K562 (cell line): ENCODE measurements around the gene DUSP9. TPM values are rescaled to one million over a fixed set of nuclear protein-coding genes. Genes with fewer than 3 reads are reported as not detected.

Experiments used
- ATAC-seq: fragments of 200-7000 bp; cut with Tn5 transposase; 3 replicates; pipeline ENCODE4 v1.9.1; 2020; ENCODE audit warnings: moderate library complexity
- BruUV-seq: library from RNA; stranded (reverse); fragments of 400-500 nt; replicated peaks from 2 replicates; lab custom pipeline; 2021; lab: Mats Ljungman, UMichigan
- CTCF ChIA-PET: fragments of 300-600 bp; formaldehyde crosslinking; extraction: SDS; loops from one replicate; lab custom pipeline; 2021; ENCODE audit warnings: low intra/inter-chr PET ratio; lab: Yijun Ruan, JAX
- POLR2A ChIA-PET: fragments of 300-600, 350-650 bp; sonication (Branson Sonifier 250); formaldehyde crosslinking; extraction: SDS; loops from one replicate; lab custom pipeline; 2021; ENCODE audit warnings: antibody characterized with exemption, inconsistent platforms; lab: Yijun Ruan, JAX
- DNase-seq, 4 experiments: peaks; one replicate each; pipeline versions ENCODE4 v3.0.0 to v3.0.0-alpha.2; 2011 to 2018; ENCODE audit warnings: low spot score in 3 of 4, mixed read lengths in 3 of 4; ENCODE audit errors: extremely low read depth in 1 of 4
- FAIRE-seq: peaks from 2 replicates; lab custom pipeline; 2011; peaks lifted over from hg19 to GRCh38; lab: Jason Lieb, UNC
- H2AFZ ChIP-seq: 2 replicates; pipeline ENCODE4 v1.6.0; 2011; ENCODE audit warnings: low read depth, low read length, control low read depth, inconsistent platforms
- H3K27ac ChIP-seq: fragments of 200-600 bp; 3 replicates; pipeline ENCODE4 v1.8.0; 2011; ENCODE audit warnings: low read depth, mild to moderate bottlenecking, control low read depth, inconsistent platforms, low read length, moderate library complexity, mixed read lengths; ENCODE audit errors: extremely low read depth
- H3K27me3 ChIP-seq, 2 experiments: fragments of 300-600 bp in 1 of 2; 2 replicates in 1 of 2; 3 replicates in 1 of 2; pipeline versions ENCODE4 v1.6.0 to v1.8.0; 2011; ENCODE audit warnings: inconsistent platforms in 2 of 2, low read length in 2 of 2, mild to moderate bottlenecking in 1 of 2, mixed read lengths in 1 of 2, moderate library complexity in 1 of 2; ENCODE audit not compliant: control insufficient read depth in 2 of 2, insufficient read depth in 2 of 2
- H3K36me3 ChIP-seq: fragments of 300-600 bp; 3 replicates; pipeline ENCODE4 v1.8.0; 2011; ENCODE audit warnings: mild to moderate bottlenecking, low read length, inconsistent platforms; ENCODE audit not compliant: control insufficient read depth, insufficient read depth
- H3K4me1 ChIP-seq, 2 experiments: fragments of 200-600 bp in 1 of 2; replicated peaks in 1 of 2; 2 replicates in 1 of 2; 3 replicates in 1 of 2; pipeline versions ENCODE4 v1.5.1 to v1.8.0; 2011; ENCODE audit warnings: inconsistent platforms in 2 of 2, low read length in 2 of 2, mild to moderate bottlenecking in 1 of 2, mixed read lengths in 1 of 2, moderate library complexity in 1 of 2; ENCODE audit not compliant: control insufficient read depth in 2 of 2, insufficient read depth in 2 of 2
- H3K4me2 ChIP-seq: 2 replicates; pipeline ENCODE4 v1.6.1; 2011; ENCODE audit warnings: low read length, control low read depth, inconsistent platforms, mixed read lengths; ENCODE audit not compliant: insufficient read depth
- H3K4me3 ChIP-seq: fragments of 200-600 bp; sonication (generic), shearing (Covaris generic); 2 replicates; pipeline ENCODE4 v1.5.1; 2016; ENCODE audit warnings: control low read depth, inconsistent platforms
- H3K79me2 ChIP-seq: fragments of 200-600 bp; 3 replicates; pipeline ENCODE4 v1.8.0; 2011; ENCODE audit warnings: low read length, inconsistent platforms; ENCODE audit not compliant: control insufficient read depth, insufficient read depth
- H3K9ac ChIP-seq, 2 experiments: 2 replicates each; pipeline versions ENCODE4 v1.6.0 to v1.6.1; 2011; ENCODE audit warnings: low read depth in 2 of 2, low read length in 2 of 2, control low read depth in 1 of 2, inconsistent platforms in 1 of 2, mild to moderate bottlenecking in 1 of 2, mixed read lengths in 1 of 2; ENCODE audit not compliant: insufficient read depth in 1 of 2
- H3K9me1 ChIP-seq: one replicate; pipeline ENCODE4 v1.6.0; 2011; ENCODE audit warnings: inconsistent platforms, mild to moderate bottlenecking, low read length, moderate library complexity; ENCODE audit not compliant: control insufficient read depth, insufficient read depth
- H3K9me3 ChIP-seq: replicated peaks from 2 replicates; pipeline ENCODE4 v1.5.1; 2011; ENCODE audit warnings: low read depth, low read length, inconsistent platforms; ENCODE audit not compliant: control insufficient read depth, insufficient read depth
- H4K20me1 ChIP-seq: replicated peaks from 2 replicates; pipeline ENCODE4 v1.6.1; 2011; ENCODE audit warnings: low read length, inconsistent platforms, mixed read lengths; ENCODE audit not compliant: control insufficient read depth, insufficient read depth
- DMBX1 ChIP-seq: fragments of 250-450 bp; sonication (Bioruptor Pico); IDR thresholded peaks from 2 replicates; pipeline ENCODE4 v1.8.0; 2022; ENCODE audit warnings: inconsistent platforms, mild to moderate bottlenecking, moderate library complexity, borderline replicate concordance
- ETV1 ChIP-seq: fragments of 450-650 bp; conservative IDR thresholded peaks from 2 replicates; pipeline ENCODE4 v1.6.1; 2016; ENCODE audit warnings: missing genetic modification characterization, control low read depth, low read depth, missing compliant biosample characterization
- HINFP ChIP-seq: fragments of 450-650 bp; conservative IDR thresholded peaks from 2 replicates; pipeline ENCODE4 v1.6.1; 2016; ENCODE audit warnings: missing genetic modification characterization, low read depth, mild to moderate bottlenecking, control low read depth, missing compliant biosample characterization
- NRF1 ChIP-seq, 2 experiments: fragments of 450-650 bp; IDR thresholded peaks in 1 of 2; conservative IDR thresholded peaks in 1 of 2; 2 replicates each; pipeline ENCODE4 v1.6.1; 2014; ENCODE audit warnings: mild to moderate bottlenecking in 2 of 2
- TFAP4 ChIP-seq: sonication (generic); formaldehyde crosslinking; IDR thresholded peaks from 2 replicates; pipeline ENCODE4 v1.8.0; 2022; ENCODE audit warnings: missing genetic modification reagents, mild to moderate bottlenecking, moderate library complexity, borderline replicate concordance
- XRCC3 ChIP-seq: fragments of 450-650 bp; IDR thresholded peaks from 2 replicates; pipeline ENCODE4 v1.6.1; 2017; ENCODE audit warnings: mild to moderate bottlenecking, moderate library complexity
- ZNF184 ChIP-seq: sonication (generic); formaldehyde crosslinking; IDR thresholded peaks from 2 replicates; pipeline ENCODE4 v1.5.0; 2020; ENCODE audit warnings: missing genetic modification reagents
- ZNF217 ChIP-seq: sonication (generic); formaldehyde crosslinking; IDR thresholded peaks from 2 replicates; pipeline ENCODE4 v1.8.0; 2022; ENCODE audit warnings: mild to moderate bottlenecking, missing genetic modification reagents
- ZNF740 ChIP-seq, 3 experiments: fragments of 200-800 bp in 1 of 3; sonication (Bioruptor generic) in 1 of 3; sonication (generic) in 1 of 3; formaldehyde crosslinking in 1 of 3; IDR thresholded peaks; 2 replicates each; pipeline versions ENCODE4 v1.6.1 to v1.8.0; 2016 to 2022; ENCODE audit warnings: mild to moderate bottlenecking in 2 of 3, missing compliant biosample characterization in 2 of 3, missing genetic modification characterization in 2 of 3, missing genetic modification reagents in 1 of 3
- ZNF75A ChIP-seq: fragments of 450-650 bp; formaldehyde crosslinking; IDR thresholded peaks from 2 replicates; pipeline ENCODE4 v1.4.0; 2020; ENCODE audit warnings: mild to moderate bottlenecking
- WGBS: fragments of 100-300 bp; shearing (Covaris generic); methylation state at CpG from one replicate; pipeline ENCODE4 v1.1.6; 2016; ENCODE audit warnings: low coverage, mixed read lengths; ENCODE audit not compliant: insufficient coverage; ENCODE audit errors: missing lambda C conversion rate; 5-methylcytosine and 5-hydroxymethylcytosine counted together
- in situ Hi-C: fragments of 300-500 bp; cut with MboI; formaldehyde crosslinking; loops from 4 replicates; pipeline ENCODE4 v1.15.0; 2018; ENCODE audit warnings: inconsistent platforms, mixed read lengths
- intact Hi-C: fragments of 100-400 bp; cut with micrococcal nuclease; formaldehyde crosslinking; loops from 2 replicates; pipeline ENCODE4 v1.14.2; 2022
- polyA plus RNA-seq, 8 experiments: library from polyadenylated mRNA; depleted of rRNA in 4 of 8; stranded (reverse) in 5 of 8; unstranded in 3 of 8; fragments of >200 nt; fragmentation: Nextera tagmentation in 2 of 8; fragmentation: Illumina TruSeq in 1 of 8; extraction: Ambion mirVana in 2 of 8; extraction: Trizol in 1 of 8; gene quantifications; 2 replicates each; pipeline versions ENCODE4 v1.2.1 to v1.2.3, GENCODE V29; 2011 to 2014; ENCODE audit warnings: inconsistent platforms in 1 of 8, missing spikeins in 1 of 8
- total RNA-seq, 7 experiments: library from RNA; depleted of rRNA in 6 of 7; stranded (reverse); fragments of >200 nt in 6 of 7; fragmentation: Illumina TruSeq in 2 of 7; extraction: Trizol in 2 of 7; gene quantifications; 2 replicates each; pipeline versions ENCODE4 v1.2.1 to v1.2.3, GENCODE V29; 2011 to 2021; ENCODE audit warnings: low replicate concordance in 1 of 7
- TF ChIP-seq, protein P1 (sequence below): IDR thresholded peaks from 2 replicates; pipeline ENCODE4 v1.6.1; 2011; ENCODE audit not compliant: insufficient read length; ENCODE audit errors: extremely low read depth

Gene DUSP9
- total and polyA plus RNA-seq, 9 of the 15 experiments (the other 6 are each of a cell fraction or from before 2014, with no cell fraction given), result 0.11 to 14.1 (median 5.5) TPM

- TF ChIP-seq XRCC3 (no peak), TFAP4 (peak; percentile 53; the same call in 1 of the 2 replicates), DMBX1 (CRISPR knock-in tag) (no peak), ZNF740 (CRISPR knock-in tag; IDR thresholded peaks at IDR 0.05) (peak; percentile 81), ZNF740 (tag; IDR thresholded peaks at IDR 0.05) (no peak), ZNF217 (no peak)
These were observed 36.8 kb upstream of the DUSP9 start (continued) for GRCh38 chrX:153609917-153610835.

GRCh38 chrX:153610836-153611213 lies 36.2 kb upstream of the DUSP9 start:
- H3K9me3 ChIP-seq, result no peaks in the 10 kb centered on the region
- H3K27ac ChIP-seq, result no peak overlapping the region
- peaks cover 0 to 19% of the 10 kb centered on the region in 2 experiments; a peak in 2 of 5 replicates for H3K4me1 ChIP-seq
- intact Hi-C loops (loop anchor here (1.0 to 5.0 kb wide), 3 partner anchors 36 to 98 kb away; partner anchors contain the start of gene DUSP9), in situ Hi-C loops (loop anchor here (5.0 kb wide), 1 partner anchor 56 kb away; no protein-coding TSS in a partner anchor)
- no peak overlapping the region for H3K4me3 ChIP-seq
- H3K4me2 ChIP-seq, result no peak overlapping the region
- no peak; the same call in 1 of the 3 replicates for ATAC-seq
- WGBS, result 51% methylated on average over 6 of the region's 9 CpGs
- H4K20me1 ChIP-seq, result no peaks in the 10 kb centered on the region
- no TSS peak for BruUV-seq
- peaks cover 22 to 45% of the 10 kb centered on the region in 2 experiments for H3K27me3 ChIP-seq
- no peaks in the 10 kb centered on the region for H3K79me2 ChIP-seq
- H3K9me1 ChIP-seq, result no peaks in the 10 kb centered on the region
- no peak for DNase-seq
- POLR2A ChIA-PET, result no interaction called here
- CTCF ChIA-PET, result interaction anchor here (1.2 kb wide), 2 partner anchors 39 to 57 kb away, joined by 3 to 4 read pairs; no protein-coding TSS in a partner anchor
- peak overlapping the region; percentile 48 for H2AFZ ChIP-seq
- no peak for FAIRE-seq
- 0 out of 4 replicates have a peak overlapping the region, but pooled peaks of 1 of the 2 experiments have one; percentile 10 for H3K9ac ChIP-seq
- no peaks in the 10 kb centered on the region for H3K36me3 ChIP-seq
- TF ChIP-seq ZNF75A, result no peak
- no peak for TF ChIP-seq ZNF184 (CRISPR knock-in tag)
- TF ChIP-seq, protein P1, sequence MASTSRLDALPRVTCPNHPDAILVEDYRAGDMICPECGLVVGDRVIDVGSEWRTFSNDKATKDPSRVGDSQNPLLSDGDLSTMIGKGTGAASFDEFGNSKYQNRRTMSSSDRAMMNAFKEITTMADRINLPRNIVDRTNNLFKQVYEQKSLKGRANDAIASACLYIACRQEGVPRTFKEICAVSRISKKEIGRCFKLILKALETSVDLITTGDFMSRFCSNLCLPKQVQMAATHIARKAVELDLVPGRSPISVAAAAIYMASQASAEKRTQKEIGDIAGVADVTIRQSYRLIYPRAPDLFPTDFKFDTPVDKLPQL, result no peak
- TF ChIP-seq NRF1 (conservative IDR thresholded peaks at IDR 0.05 in 1 of 2, IDR thresholded peaks at IDR 0.05 in 1 of 2), result no peak
- TF ChIP-seq HINFP (tag), result no peak
- TF ChIP-seq ETV1 (tag), result no peak
